Measurements from ENCODE around the gene IER2. TPM values are rescaled to one million over a fixed set of nuclear protein-coding genes. Genes with fewer than 3 reads are reported as not detected.

IER2 gene, protein sequence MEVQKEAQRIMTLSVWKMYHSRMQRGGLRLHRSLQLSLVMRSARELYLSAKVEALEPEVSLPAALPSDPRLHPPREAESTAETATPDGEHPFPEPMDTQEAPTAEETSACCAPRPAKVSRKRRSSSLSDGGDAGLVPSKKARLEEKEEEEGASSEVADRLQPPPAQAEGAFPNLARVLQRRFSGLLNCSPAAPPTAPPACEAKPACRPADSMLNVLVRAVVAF
- polyA plus RNA-seq (ENCODE audit: insufficient read length in 3 of 3) = 100 to 1,000 TPM in 1 of 3 donors, 10 to 100 TPM in 2; 77.9 to 128 (median 96.6) TPM

DNA sequence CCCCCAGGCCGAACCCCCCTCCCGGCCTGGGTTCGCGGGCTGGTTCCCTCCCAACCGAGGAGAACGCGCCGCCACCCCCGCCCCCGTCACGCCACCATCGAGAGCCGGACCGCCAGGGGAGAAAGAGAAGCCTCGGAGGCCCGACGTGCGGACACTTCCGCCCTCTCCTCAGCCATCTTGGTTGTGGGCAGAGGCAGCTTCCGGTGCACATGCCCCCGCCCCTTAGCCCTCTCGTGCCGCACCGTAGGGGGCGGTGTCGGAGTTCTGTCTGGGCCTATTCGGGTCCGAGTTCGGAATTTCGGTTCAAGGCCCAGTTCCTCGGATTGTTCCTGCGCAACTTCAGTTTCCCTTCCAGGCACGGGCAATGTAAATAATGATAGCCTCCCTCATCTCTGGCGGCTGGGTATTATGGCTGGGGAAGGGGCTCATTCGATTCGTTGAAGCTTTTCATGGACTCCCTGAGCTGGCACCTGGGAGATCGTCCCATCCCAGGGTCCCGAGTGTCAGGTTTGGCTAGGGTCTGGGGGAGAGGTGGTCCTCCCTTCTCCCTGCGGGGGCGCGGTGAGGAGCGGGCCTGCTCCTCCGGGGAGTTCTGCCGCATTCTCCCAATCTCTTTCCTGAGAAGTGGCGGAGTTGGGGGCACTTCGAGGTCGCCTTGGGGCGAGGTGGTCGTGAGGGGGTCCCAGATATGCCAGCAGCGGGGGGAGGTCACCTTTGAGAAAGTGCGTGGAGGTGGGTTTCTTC lies at the start of gene IER2, which contains the start of gene STX10:
Gene IER2 (plus strand): TSS at position 225 of the 744 bp plus-strand sequence. CDS start 2,776 bp downstream, outside the sequence.
Gene STX10 (minus strand): TSS at position 189 of the 744 bp plus-strand sequence. CDS start 202 bp downstream, outside the sequence.
- DNase-seq (ENCODE audit: low read depth in 3 of 3, low spot score in 2 of 3) = peak in 1 of 3 donors; percentile 91

DNA sequence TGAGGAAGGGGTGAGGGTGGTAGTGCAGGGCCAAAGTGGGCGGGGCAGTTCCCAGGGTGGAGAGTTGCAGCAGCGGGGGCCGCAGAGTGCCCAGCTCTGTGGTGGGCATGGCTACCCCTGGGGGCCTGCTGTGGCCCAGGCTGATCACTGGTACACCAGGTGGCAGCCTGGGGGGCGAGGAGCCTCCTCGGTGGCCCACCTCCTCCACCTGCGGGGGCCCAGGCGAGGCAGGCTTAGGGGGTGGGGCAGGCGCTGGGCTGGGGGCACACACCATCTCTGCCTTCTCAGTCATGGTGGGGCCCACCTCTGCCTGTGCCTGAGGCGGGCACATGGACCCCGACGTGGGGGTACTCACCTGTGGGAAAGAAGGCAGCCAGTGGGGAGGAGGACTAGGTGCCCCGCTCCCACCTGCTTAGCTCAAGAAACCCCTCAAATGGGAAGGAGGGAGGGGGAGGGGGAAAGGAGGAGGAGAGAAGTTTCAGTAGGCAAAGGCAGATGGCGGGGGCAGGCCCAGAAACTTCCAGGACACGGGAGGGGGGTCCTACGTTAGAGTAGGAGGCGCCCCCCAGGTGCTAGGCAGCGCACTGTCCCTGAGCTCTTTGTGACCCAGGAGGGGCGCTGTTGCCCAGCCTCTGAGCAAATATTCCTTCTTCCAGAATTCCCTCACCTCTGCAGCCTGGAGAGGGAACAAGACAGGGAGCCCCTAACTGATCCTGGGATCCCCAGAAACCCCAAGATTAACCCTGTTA lies 49.2 kb upstream of the IER2 start:
- no peak for DNase-seq (ENCODE audit: low read depth in 3 of 3, low spot score in 2 of 3)

DNA sequence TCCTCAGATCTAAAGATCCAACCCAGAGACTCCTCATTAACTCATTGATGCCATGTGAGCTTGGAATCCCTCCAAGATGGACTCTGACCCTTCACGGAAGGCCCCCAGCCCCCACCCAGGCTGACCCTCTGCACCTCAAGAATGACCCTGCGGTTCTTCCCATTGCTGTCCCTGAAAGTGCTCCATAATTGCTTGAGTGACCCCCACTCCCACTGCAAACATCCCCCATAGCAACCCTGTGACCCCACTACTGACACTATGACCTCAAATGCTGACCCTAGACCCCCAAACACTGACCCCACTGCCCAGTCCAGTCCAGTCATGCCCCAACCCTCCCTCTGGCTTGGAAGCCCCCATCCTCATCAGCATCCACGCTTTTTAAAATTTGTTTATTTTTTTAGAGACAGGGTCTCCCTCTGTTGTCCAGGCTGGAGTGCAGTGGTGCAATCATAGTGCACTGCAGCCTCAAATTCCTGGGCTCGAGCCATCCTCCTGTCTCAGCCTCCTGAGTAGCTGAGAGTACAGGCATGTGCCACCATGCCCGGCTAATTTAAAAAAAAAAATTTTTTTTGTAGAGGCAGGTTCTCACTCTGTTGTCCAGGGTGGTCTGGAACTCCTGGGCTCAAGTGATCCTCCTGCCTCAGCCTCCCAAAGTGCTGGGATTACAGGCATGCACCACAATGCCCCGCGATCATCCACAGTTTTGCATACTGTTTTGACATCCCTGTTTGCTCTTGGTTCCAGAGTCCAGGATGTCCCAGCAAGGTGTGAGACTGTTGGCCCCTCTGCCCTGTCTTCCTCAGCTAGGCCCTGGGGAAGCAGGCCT lies 48.4 kb upstream of the IER2 start:
- DNase-seq (ENCODE audit: low read depth in 3 of 3, low spot score in 2 of 3) = no peak

DNA sequence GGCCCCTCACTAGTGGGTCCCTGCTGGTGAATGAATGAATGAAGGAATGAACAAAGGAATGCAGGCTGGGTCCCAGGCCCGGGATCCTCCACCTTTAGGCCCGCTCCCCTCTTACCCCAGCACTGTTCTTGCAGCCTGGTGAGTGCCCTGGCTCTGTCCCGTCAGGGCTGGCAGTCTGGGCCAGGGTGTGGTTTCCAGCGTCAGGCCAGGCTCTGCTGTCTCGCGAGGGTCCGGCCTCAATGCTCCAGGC lies 47.9 kb upstream of the IER2 start:
- DNase-seq (ENCODE audit: low read depth in 3 of 3, low spot score in 2 of 3) = no peak

DNA sequence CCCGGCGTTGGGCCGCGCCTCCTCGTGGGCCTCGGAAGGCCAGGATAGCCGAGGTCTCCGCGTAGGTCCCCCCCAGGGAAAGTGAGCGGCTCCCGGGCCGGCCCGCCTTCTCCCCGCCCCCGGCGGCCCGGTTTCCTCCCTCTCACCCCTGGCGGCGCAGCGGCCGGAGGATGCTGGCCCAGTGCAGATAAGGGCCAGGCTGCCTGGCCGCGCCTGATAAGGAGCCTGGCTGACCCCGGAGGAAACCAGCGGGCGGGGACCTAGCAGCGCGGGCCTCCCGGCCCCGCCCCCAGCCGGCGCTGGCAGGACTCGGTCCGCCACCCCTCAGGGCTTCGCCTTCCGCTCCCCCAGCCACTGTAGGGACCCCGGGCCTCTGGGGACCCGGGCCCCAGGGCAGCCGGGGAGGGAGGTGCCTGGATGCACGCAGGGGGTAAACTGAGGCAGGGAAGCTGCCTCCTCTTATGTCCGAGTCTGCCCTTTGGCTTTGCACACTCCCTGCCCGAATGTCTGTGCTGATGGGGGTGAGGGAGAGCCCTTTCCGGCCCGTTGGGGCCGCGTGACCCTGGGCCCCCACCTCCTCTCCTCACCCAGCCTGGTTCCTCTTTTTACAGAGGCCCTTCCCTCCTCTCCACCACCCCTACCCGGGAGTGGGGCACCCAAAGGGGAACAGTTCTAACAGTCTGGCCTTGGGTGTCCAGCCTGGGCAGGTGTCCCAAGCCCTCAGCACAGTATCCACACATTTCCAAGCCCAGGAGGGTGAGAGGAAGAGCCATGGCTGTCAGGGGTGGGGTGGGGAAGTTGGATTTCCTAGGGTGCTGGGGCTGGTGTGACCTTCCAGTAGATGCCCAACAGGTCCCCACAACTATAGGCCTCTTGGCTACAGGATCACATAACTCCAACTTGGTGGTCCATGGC lies 47.3 kb upstream of the IER2 start, which contains the start of gene LYL1:
Gene LYL1 (minus strand): TSS at position 193 of the 915 bp plus-strand sequence. CDS start 1,687 bp downstream, outside the sequence.
- DNase-seq (ENCODE audit: low read depth in 3 of 3, low spot score in 2 of 3) = no peak

DNA sequence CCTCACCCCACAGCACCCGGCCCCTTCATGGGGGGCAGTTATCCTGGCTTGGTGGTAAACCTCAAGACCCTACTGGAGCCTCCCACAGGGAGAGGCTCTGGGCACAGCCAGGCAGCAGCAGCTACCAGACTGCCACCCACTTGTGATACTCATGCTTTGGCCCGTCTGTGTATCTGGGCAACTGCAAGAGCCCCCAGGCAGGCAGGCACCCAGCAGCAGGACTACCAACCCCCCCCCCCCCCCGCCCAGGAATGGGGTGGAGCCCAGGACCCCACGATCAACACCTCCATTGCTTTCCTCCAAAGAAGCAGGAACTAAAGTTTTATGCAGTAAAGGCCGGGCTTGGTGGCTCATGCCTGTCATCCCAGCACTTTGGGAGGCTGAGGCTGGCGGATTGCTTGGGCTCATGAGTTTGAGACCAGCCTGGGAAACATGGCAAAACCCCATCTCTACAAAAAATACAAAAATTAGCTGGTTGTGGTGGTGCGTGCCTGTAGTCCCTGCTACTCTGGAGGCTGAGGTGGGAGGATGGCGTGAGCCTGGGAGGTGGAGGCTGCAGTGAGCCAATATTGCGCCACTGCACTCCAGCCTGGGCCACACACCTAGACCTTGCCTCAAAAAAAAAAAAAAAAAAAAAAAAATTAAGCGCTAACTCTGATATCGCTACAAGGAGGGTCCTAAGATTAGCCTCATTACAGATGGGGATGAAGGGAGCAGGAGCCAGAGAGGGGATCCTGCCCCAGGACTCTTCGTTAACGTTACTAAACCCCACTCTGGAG lies 46.4 kb upstream of the IER2 start:
- no peak for DNase-seq (ENCODE audit: low read depth in 3 of 3, low spot score in 2 of 3)

DNA sequence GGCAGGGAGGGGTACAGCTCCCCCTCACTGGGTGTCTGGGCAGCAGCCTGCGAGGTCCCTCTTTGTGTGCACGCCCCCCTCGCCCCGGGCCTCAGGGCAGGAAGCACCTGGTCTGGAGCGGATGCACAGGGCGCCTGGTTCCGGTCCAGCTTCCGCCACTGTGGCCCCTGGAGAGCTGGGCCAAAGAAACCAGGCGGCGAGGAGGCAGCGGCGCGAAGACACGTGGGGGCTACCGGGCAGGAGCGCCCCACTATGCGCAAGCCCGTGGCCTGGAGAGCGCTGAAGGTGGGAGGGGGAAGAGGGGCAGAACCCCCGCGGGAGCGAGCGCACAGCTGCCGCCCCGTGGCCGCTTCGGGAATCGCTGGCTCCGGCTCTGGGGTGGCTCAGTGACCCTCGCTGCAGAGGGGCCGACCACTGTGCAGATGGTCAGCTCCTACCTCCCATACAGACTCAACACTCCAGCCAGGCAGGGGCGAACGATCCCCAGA lies 45.8 kb upstream of the IER2 start:
- no peak for DNase-seq (ENCODE audit: low read depth in 3 of 3, low spot score in 2 of 3)

DNA sequence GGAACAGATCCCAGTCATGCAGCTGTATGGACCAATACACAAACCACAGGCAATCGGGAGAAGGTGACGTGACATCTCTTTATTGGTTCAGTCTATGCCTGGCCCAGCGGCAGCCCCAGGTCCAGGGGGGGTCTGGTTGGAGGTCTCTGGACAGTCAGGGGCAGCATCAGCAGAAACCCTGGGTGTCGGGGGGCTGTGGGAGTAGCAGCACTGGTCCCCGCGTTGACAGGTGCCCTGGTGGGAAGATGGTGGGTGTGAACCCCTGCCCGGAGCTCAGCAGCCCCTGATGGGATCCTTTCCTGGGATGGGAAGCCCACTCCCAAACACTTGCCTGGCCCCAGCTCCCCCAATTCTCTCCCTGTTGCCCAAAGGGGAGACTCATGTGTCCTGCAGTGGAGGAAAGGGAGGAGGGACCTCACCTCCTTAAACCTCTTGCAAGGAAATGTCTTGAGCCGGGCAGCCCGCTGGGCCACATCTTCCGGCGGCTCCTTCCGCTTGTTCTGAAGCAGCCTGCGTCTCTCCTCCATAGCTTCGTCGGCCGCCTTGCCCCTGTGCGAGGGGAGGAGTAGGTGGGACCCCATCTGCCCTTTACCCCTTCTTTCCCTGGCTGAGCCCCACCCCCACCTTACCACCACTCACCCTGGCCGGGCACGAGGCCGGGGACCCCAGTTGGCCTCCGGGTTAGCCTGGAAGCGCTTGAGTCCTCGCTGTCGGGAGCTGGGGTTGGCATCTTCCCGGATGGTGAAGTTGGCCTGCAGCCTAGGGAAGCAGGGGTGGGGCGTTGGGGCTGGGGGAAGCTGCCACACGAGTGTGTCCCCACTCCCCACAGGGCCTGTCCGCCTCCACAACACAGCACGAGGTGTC lies 45.1 kb upstream of the IER2 start:
- no peak for DNase-seq (ENCODE audit: low read depth in 3 of 3, low spot score in 2 of 3)

DNA sequence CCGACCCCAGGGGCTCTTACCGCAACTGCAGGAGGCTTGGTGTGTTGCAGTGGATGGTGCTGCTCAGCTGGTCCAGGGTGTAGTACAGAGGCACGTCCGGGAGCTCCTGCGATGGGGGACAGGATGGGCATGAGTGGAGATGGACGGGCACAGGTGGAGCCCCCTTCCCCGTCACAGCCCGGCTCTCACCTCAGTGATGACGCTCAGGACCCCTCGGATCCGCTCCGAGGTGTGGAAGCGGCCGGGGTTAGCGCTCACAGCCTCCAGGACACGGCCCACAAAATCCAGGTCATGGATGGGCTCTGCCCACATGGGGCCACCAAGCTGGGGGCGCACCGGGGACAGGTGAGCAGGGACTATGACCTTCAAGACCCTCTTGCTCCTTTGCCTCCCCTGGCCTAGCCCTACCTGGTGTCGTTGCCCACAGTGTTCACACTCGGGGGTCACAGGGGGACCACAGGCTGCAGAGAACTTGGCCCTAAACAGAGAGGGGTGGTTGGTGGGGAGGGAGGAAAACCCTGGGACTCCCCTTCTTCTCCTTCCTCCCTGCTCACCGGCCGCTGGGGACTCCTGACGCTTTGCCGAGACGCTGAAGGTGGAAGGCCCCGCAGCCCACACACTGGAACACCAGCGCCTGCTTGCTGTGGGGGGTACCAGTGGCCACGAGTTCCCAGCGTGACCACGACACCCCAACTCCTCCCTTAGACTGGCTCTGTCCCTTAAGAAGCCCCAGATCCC lies 40.7 kb upstream of the IER2 start:
- no peak for DNase-seq (ENCODE audit: low read depth in 3 of 3, low spot score in 2 of 3)

DNA sequence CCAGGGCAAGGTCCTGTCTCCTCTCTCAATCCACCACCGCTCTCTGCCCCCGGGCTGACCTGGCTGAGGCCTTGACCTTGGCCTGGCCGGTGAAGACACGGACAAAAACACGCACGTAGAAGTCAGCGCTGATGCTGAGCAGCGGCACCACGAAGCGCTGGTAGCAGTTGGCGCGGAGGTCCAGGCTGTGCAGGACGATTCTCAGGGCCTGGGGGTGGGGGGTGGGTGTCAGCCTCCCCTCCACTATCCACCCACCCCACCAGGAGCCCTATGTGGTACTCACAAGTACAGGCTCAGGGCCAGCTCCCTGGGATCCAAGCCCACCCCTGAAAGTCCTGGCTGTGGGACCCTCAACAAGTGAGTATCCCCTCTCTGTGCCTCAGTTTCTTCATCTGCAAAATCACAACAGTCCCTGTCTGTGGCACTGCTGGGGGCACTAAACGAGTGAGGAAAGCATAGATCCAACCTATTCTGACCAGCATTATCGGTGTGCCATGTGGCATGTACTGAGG lies 40.1 kb upstream of the IER2 start:
- no peak for DNase-seq (ENCODE audit: low read depth in 3 of 3, low spot score in 2 of 3)

DNA sequence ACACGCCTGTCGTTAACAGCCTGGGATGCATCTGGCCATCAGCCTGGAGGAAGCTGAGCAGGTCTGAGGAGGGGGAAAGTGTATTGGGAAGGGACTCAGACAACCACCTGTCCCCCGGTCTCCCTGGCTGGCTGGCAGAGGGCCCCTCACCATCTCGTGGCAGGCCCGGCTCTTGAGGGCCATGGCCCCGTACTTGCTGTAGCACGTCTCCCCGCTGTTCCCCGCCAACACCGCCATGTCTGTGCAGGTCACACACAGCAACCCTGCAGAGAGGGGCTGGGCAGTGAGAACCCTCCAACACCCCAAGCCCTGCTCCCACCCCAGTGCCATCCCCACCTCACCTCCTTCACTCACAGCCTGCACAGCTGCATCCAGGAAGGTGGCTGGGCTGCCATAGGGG lies 37.7 kb upstream of the IER2 start:
- no peak for DNase-seq (ENCODE audit: low read depth in 3 of 3, low spot score in 2 of 3)

DNA sequence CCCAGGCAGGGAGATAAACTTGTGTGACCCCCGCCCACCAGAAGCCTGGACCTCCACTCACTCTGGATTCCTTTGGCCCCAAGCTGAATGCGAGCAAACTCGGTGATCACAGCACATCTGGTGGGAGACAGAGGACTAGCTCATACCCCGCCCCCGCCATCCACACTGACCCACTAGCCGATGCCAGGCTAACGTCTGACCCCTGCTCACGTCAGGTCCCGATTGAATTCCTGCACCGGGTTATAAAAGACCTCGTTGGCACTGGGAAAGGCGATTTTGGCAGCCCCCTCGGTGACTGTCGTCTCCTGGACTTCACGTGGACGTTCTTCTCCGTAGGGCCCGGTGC lies 34.3 kb upstream of the IER2 start:
- DNase-seq (ENCODE audit: low read depth in 3 of 3, low spot score in 2 of 3) = no peak

DNA sequence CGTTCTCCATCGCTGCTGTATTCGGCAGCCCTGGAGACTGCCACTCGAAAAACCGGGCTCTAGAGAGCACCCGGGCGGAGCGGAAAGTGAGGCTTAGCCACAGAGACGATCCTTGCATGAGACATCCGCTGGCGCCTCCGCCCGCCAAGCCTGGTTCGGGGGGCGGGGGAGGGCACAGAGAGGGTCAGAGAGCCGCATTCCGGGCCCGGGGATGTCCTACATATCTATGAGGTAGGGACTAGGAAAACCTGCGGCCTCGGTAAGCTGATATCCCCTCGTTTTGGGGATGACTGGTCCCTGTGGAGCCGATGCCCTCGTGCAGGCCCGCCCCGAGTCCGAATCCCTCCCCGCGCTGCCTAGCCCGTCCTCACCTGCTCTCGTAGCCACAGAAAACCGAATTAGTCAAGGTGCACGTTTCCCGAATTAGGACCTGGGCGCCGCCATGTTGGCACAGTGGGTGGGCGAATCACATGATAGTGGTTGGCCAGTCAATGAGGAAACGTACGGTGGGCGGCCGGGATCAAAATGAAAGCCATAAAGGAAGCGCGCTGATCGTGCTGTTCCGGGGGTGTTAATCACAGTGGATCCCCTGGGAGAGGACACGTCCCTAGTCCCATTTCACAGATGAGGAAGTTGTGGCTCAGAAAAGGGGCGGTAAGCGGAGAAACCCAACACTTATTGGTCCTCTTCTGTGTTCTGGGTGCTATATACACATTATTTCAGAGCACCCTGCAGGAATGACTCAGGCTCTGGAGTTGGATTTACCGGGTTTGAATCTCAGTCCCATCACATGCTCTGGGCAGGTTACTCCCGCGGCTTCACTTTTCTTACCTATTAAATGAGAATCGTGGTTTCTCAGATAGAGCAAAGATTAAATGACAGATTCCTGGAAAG lies 33.7 kb upstream of the IER2 start, which contains the start of gene TRMT1:
Gene TRMT1 (minus strand): TSS at position 459 of the 894 bp plus-strand sequence. CDS start 341 bp downstream, at position 118.
- DNase-seq (ENCODE audit: low read depth in 3 of 3, low spot score in 2 of 3) = peak; percentile 73 to 89 (median 80)

DNA sequence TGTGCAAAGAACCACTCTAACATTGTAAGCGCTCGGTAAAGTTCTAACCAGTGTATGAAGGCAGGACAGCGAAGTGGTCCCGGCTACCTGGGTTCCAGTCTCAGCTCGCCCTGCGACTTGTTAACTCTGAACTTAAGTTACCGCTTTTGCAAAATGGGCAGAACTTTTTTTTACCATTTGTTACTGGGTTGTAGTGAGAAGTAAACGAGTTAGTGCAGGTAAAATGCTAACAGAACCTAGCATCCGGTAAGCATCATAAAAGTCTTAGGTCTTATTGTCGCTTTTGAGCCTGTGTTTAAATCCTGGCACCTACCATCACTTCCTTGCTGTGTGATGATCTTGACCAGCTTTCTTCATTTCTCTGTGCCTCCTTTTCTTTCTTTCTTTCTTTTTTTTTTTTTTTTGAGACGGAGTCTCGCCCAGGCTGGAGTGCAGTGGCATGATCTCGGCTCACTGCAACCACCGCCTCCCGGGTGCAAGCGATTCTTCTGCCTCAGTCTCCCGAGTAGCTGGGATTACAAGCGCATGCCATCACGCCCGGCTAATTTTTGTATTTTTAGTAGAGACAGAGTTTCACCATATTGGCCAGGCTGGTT lies 32.9 kb upstream of the IER2 start:
- DNase-seq (ENCODE audit: low read depth in 3 of 3, low spot score in 2 of 3) = no peak

DNA sequence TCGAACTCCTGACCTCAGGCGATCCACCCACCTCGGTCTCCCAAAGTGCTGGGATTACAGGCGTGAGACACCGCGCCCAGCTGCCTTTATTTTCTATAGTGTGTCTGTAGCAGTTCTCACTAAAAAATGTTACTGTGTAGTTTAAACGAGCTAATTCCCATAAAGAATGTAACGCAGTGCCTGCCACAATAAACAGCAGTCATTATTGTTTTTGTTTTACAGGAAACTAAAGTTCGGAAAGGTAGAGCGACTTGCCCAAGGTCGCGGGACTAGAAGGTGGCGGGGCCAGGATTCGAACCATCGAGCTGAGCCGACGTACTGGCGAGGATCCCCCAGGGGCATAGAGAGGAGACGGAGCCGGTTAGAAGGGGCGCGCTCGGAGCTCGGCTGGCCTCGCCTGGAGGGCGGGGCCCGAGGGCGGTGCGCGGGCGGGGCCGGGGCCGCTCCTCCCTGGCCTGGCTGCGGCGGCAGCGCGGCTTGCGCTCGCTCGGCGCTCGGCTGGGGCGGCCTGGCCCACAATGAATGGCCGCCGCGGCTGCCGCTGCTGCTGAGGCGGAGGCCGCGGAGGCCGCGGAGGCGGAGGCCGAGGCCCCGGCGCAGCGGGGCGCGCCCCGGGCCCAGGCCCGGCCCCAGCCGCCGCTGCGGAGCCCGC lies 32.3 kb upstream of the IER2 start, which contains the start of gene NACC1:
Gene NACC1 (plus strand): TSS at position 493 of the 652 bp plus-strand sequence. CDS start 16,944 bp downstream, outside the sequence.
- peak in 2 of 3 donors; percentile 76 to 77 for DNase-seq (ENCODE audit: low read depth in 3 of 3, low spot score in 2 of 3)

Measured in right renal cortex interstitium (tissue), 3 donors.